Endothelial cell of umbilical vein (primary cell): ENCODE data around the gene PTPN6. TPM values are rescaled to one million over a fixed set of nuclear protein-coding genes. Genes with fewer than 3 reads are reported as not detected.

ENCODE experiments used
- BruUV-seq: library from RNA; stranded (reverse); fragments of 400-500 nt; replicated peaks from 2 replicates; lab custom pipeline; 2021; lab: Mats Ljungman, UMichigan
- CTCF ChIA-PET: fragments of 300-600, 350-600 bp; sonication (Branson Sonifier 250); formaldehyde crosslinking; loops from one replicate; lab custom pipeline; 2021; ENCODE audit warnings: antibody characterized with exemption, inconsistent platforms; lab: Charles Lee
- POLR2A ChIA-PET: fragments of 300-600, 350-600 bp; sonication (Branson Sonifier 250); formaldehyde crosslinking; loops from one replicate; lab custom pipeline; 2021; ENCODE audit warnings: antibody characterized with exemption, inconsistent platforms; lab: Charles Lee
- DNase-seq: peaks from one replicate; pipeline ENCODE4 v3.0.0-alpha.2; 2011; ENCODE audit warnings: low read depth, low spot score
- FAIRE-seq: peaks from 2 replicates; lab custom pipeline; 2011; peaks lifted over from hg19 to GRCh38; lab: Jason Lieb, UNC
- H2AFZ ChIP-seq: 2 replicates; pipeline ENCODE4 v1.6.0; 2012; ENCODE audit warnings: low read depth, low read length, control low read depth, inconsistent platforms
- H3K27ac ChIP-seq: 2 replicates; pipeline ENCODE4 v1.5.1; 2011; ENCODE audit warnings: low read depth, mild to moderate bottlenecking, control low read depth, low read length, moderate library complexity; ENCODE audit not compliant: insufficient read depth
- H3K27me3 ChIP-seq, 2 experiments: 2 replicates each; pipeline versions ENCODE4 v1.6.0 to v1.6.1; 2011; ENCODE audit warnings: low read length in 2 of 2, mixed read lengths in 1 of 2; ENCODE audit not compliant: control insufficient read depth in 2 of 2, insufficient read depth in 2 of 2
- H3K36me3 ChIP-seq, 2 experiments: 2 replicates in 1 of 2; 3 replicates in 1 of 2; pipeline ENCODE4 v1.5.1; 2011; ENCODE audit warnings: low read length in 2 of 2, mild to moderate bottlenecking in 1 of 2, moderate library complexity in 1 of 2; ENCODE audit not compliant: control insufficient read depth in 2 of 2, insufficient read depth in 2 of 2; ENCODE audit errors: extremely low read depth in 1 of 2
- H3K4me1 ChIP-seq: 3 replicates; pipeline ENCODE4 v1.5.1; 2011; ENCODE audit warnings: mild to moderate bottlenecking, low read length; ENCODE audit not compliant: control insufficient read depth, insufficient read depth; ENCODE audit errors: extremely low read depth
- H3K4me2 ChIP-seq: 2 replicates; pipeline ENCODE4 v1.6.1; 2011; ENCODE audit warnings: low read length, control low read depth, mixed read lengths; ENCODE audit not compliant: insufficient read depth
- H3K4me3 ChIP-seq, 3 experiments: fragments of 200-600 bp in 1 of 3; sonication (generic), shearing (Covaris generic) in 1 of 3; replicated peaks in 1 of 3; 2 replicates each; pipeline ENCODE4 v1.5.1; 2011 to 2016; ENCODE audit warnings: control low read depth in 3 of 3, low read length in 3 of 3, mild to moderate bottlenecking in 2 of 3, inconsistent platforms in 1 of 3, low read depth in 1 of 3, moderate library complexity in 1 of 3; ENCODE audit not compliant: insufficient read depth in 1 of 3
- H3K79me2 ChIP-seq: 2 replicates; pipeline ENCODE4 v1.6.0; 2012; ENCODE audit warnings: low read length, inconsistent platforms; ENCODE audit not compliant: control insufficient read depth, insufficient read depth
- H3K9ac ChIP-seq: replicated peaks from 2 replicates; pipeline ENCODE3; 2011; ENCODE audit warnings: low read length, control low read depth; ENCODE audit not compliant: insufficient read depth; ENCODE audit errors: extremely low read depth
- H3K9me1 ChIP-seq: replicated peaks from 3 replicates; pipeline ENCODE4 v1.6.0; 2011; ENCODE audit warnings: mild to moderate bottlenecking, low read length; ENCODE audit not compliant: control insufficient read depth, insufficient read depth; ENCODE audit errors: extremely low read depth
- H3K9me3 ChIP-seq: replicated peaks from 2 replicates; pipeline ENCODE4 v1.5.1; 2012; ENCODE audit warnings: low read length, inconsistent platforms; ENCODE audit not compliant: control insufficient read depth, insufficient read depth
- H4K20me1 ChIP-seq: replicated peaks from 2 replicates; pipeline ENCODE3; 2011; ENCODE audit warnings: mild to moderate bottlenecking, low read length; ENCODE audit not compliant: control insufficient read depth, insufficient read depth; ENCODE audit errors: extremely low read depth
- CTCF ChIP-seq, 2 donors: IDR thresholded peaks; 1 replicate in 1 of 2; 2 replicates in 1 of 2; pipeline ENCODE4 v1.5.1; 2011; ENCODE audit warnings: low read length in 2 of 2, mild to moderate bottlenecking in 2 of 2, moderate library complexity in 2 of 2, control low read depth in 1 of 2, inconsistent platforms in 1 of 2, low read depth in 1 of 2; ENCODE audit not compliant: insufficient read depth in 1 of 2; ENCODE audit errors: extremely low read depth in 1 of 2
- EZH2 ChIP-seq: IDR thresholded peaks from 2 replicates; pipeline ENCODE4 v1.6.1; 2012; ENCODE audit warnings: borderline replicate concordance, low read depth, mild to moderate bottlenecking, moderate library complexity, low read length, inconsistent platforms; ENCODE audit not compliant: severe bottlenecking
- JUN ChIP-seq: IDR thresholded peaks from 2 replicates; pipeline ENCODE4 v1.6.1; 2011; ENCODE audit warnings: borderline replicate concordance, low read depth; ENCODE audit not compliant: insufficient read length, insufficient read depth
- dilution Hi-C: fragments of 300-500 bp; cut with MboI; formaldehyde crosslinking; loops from one replicate; pipeline ENCODE4 v1.15.0; 2019; ENCODE audit warnings: low sequenced_read_pairs; ENCODE audit not compliant: extremely low pct_ligation_motif_present
- intact Hi-C: fragments of 100-400 bp; cut with micrococcal nuclease; formaldehyde crosslinking; loops from one replicate; pipeline ENCODE4 v1.10.0; 2022
- polyA plus RNA-seq, 4 experiments: library from polyadenylated mRNA; depleted of rRNA in 3 of 4; stranded (reverse) in 3 of 4; unstranded in 1 of 4; fragments of >200 nt; gene quantifications; 2 replicates each; pipeline versions ENCODE4 v1.2.1 to v1.2.3, GENCODE V29; 2011 to 2012; ENCODE audit warnings: missing spikeins in 1 of 4
- total RNA-seq: library from RNA; stranded (reverse); gene quantifications from 2 replicates; pipeline ENCODE4 v1.2.3, GENCODE V29; 2021

The PTPN6 gene
- total and polyA plus RNA-seq, 2 donors (not counting 3 experiments of a cell fraction or from before 2014, with no cell fraction given): 0.25 to 1.6 TPM

- Histone ChIP-seq H3K9ac (peak overlapping the region; percentile 1), H3K79me2 (peaks cover 41% of the 10 kb centered on the region)
Measured at GRCh38 chr12:6934110-6934509, 17.0 kb upstream of the PTPN6 start.

GRCh38 chr12:6935371-6936193 lies 15.6 kb upstream of the PTPN6 start:
- H3K4me2 ChIP-seq: no peak overlapping the region
- TF ChIP-seq CTCF (IDR thresholded peaks at IDR 0.05; ENCODE audit: extremely low read depth in 1 of 2, insufficient read depth in 1 of 2, low read depth in 1 of 2, low read length in 2 of 2) (no peak), JUN (no peak), EZH2 (no peak)
- H3K27ac ChIP-seq: no peak overlapping the region
- BruUV-seq: no TSS peak
- peaks cover 26% of the 10 kb centered on the region for H3K4me1 ChIP-seq
- no peaks in the 10 kb centered on the region for H3K27me3 ChIP-seq
- dilution Hi-C loops: no loop called here
- no peaks in the 10 kb centered on the region for H3K9me1 ChIP-seq
- H3K79me2 ChIP-seq: peaks cover 26% of the 10 kb centered on the region
- no peak overlapping the region for H2AFZ ChIP-seq
- POLR2A ChIA-PET: interaction anchor here (2.8 kb wide), 1 partner anchor 9 kb away, joined by 16 read pairs; no protein-coding TSS in a partner anchor
- intact Hi-C loops: no loop called here
- H3K4me3 ChIP-seq: no peak overlapping the region
- no peaks in the 10 kb centered on the region for H3K9me3 ChIP-seq
- peaks cover 5 to 25% of the 10 kb centered on the region in 2 experiments for H3K36me3 ChIP-seq
- CTCF ChIA-PET: interaction anchor here (1.3 to 5.3 kb wide), 4 partner anchors 9 to 63 kb away, joined by 3 to 94 read pairs (median 4); partner anchors contain the start of genes C12orf57 and RNU7-1
- FAIRE-seq (no peak), DNase-seq (no peak)
- H4K20me1 ChIP-seq: peaks cover 8% of the 10 kb centered on the region
- peak overlapping the region; percentile 1 for H3K9ac ChIP-seq

More at GRCh38 chr12:6934110-6934509, 17.0 kb upstream of the PTPN6 start:
- no peak overlapping the region for H3K4me3 ChIP-seq
- peaks cover 37% of the 10 kb centered on the region for H3K4me1 ChIP-seq
- peak; percentile 56 for DNase-seq
- intact Hi-C loops (no loop called here), dilution Hi-C loops (no loop called here)
- TF ChIP-seq EZH2: no peak
- no peaks in the 10 kb centered on the region for H3K9me1 ChIP-seq
- H2AFZ ChIP-seq: no peak overlapping the region
- peak overlapping the region; percentile 31 for H3K27ac ChIP-seq
- H3K36me3 ChIP-seq: peaks cover 5 to 23% of the 10 kb centered on the region in 2 experiments
- ChIA-PET POLR2A (interaction anchor here (1.1 to 1.4 kb wide), 2 partner anchors 9 to 10 kb away, joined by 3 to 10 read pairs; partner anchors contain the start of genes C12orf57 and RNU7-1), CTCF (interaction anchor here (0.6 to 3.0 kb wide), 7 partner anchors 9 to 65 kb away, joined by 3 to 23 read pairs (median 4); partner anchors contain the start of genes C12orf57 and RNU7-1)
- no TSS peak for BruUV-seq
- no peaks in the 10 kb centered on the region for H3K9me3 ChIP-seq
- H3K27me3 ChIP-seq: no peaks in the 10 kb centered on the region
- FAIRE-seq: peak; percentile 81
- H3K4me2 ChIP-seq: no peak overlapping the region
- peaks cover 8% of the 10 kb centered on the region for H4K20me1 ChIP-seq
